ENCODE results near the gene CCDC106.

- TF ChIP-seq CTCF (conservative IDR thresholded peaks at IDR 0.05 in 1 of 2, IDR thresholded peaks at IDR 0.05 in 1 of 2; ENCODE audit: extremely low read depth in 1 of 2, insufficient read depth in 1 of 2, low read depth in 1 of 2, low read length in 2 of 2), result no peak
- no peak for TF ChIP-seq EZH2 (IDR thresholded peaks at IDR 0.05; ENCODE audit: borderline replicate concordance, low read length)
Measured at GRCh38 chr19:55650126-55650557, 2.1 kb downstream of the CCDC106 start.

Measured in mammary epithelial cell (primary cell).